Stimulated activated CD8-positive, alpha-beta memory T cell treated with anti-CD3 and anti-CD28 coated beads, Interleukin-4, amount 100 ng/mL, for 24 hours (primary cell): ENCODE data around the gene TFAP2A.

Experiments
- DNase-seq: peaks from one replicate; pipeline ENCODE4 v3.0.0-alpha.2; 2020; ENCODE audit warnings: low read depth

Gene TFAP2A

GRCh38 chr6:10425975-10426780 lies 11.3 kb upstream of the TFAP2A start:
- DNase-seq = no peak

- no peak for DNase-seq
Measured at GRCh38 chr6:10425176-10425974, 10.5 kb upstream of the TFAP2A start.

GRCh38 chr6:10424040-10424439 lies 9.2 kb upstream of the TFAP2A start:
- no peak for DNase-seq

- DNase-seq = no peak
Measured at GRCh38 chr6:10422737-10423034, 7.8 kb upstream of the TFAP2A start.

GRCh38 chr6:10421921-10422736 lies 7.3 kb upstream of the TFAP2A start:
- DNase-seq = no peak

- DNase-seq = no peak
Measured at GRCh38 chr6:10421158-10421920, 6.5 kb upstream of the TFAP2A start.

GRCh38 chr6:10420546-10421157 lies 5.8 kb upstream of the TFAP2A start:
- DNase-seq = no peak

GRCh38 chr6:10419749-10420545 lies 5.1 kb upstream of the TFAP2A start:
- no peak for DNase-seq

GRCh38 chr6:10418862-10419748 lies 4.2 kb upstream of the TFAP2A start:
- no peak for DNase-seq

GRCh38 chr6:10418361-10418861 lies 3.5 kb upstream of the TFAP2A start:
- no peak for DNase-seq

- DNase-seq = no peak
Measured at GRCh38 chr6:10417681-10418104, 2.8 kb upstream of the TFAP2A start.

- no peak for DNase-seq
Measured at GRCh38 chr6:10416863-10417641, 2.2 kb upstream of the TFAP2A start.

- DNase-seq = no peak
Measured at GRCh38 chr6:10416516-10416862, 1.6 kb upstream of the TFAP2A start.

- no peak for DNase-seq
Measured at GRCh38 chr6:10415617-10416480, 975 bp upstream of the TFAP2A start.

GRCh38 chr6:10413850-10414738 lies 780 bp downstream of the TFAP2A start:
- no peak for DNase-seq

GRCh38 chr6:10413262-10413849 lies 1.5 kb downstream of the TFAP2A start:
- no peak for DNase-seq
